T-helper 17 cell (primary cell): ENCODE measurements around the gene CLDN20. TPM values are rescaled to one million over a fixed set of nuclear protein-coding genes. Genes with fewer than 3 reads are reported as not detected.

Experiments used
- ATAC-seq: fragments of 150-1000 bp; cut with Tn5 transposase; 2 replicates; pipeline ENCODE4 v1.10.0; 2021; ENCODE audit warnings: mild to moderate bottlenecking, moderate library complexity
- DNase-seq, 3 donors: peaks; one replicate each; pipeline versions ENCODE4 v3.0.0 to v3.0.0-alpha.2; 2020 to 2021
- H3K9me3 ChIP-seq: one replicate; pipeline ENCODE4 v1.7.0; 2013; ENCODE audit warnings: low read length, mild to moderate bottlenecking; ENCODE audit not compliant: control insufficient read depth, poor library complexity, severe bottlenecking
- H3K27ac Mint-ChIP-seq: one replicate; pipeline ENCODE4 v1.8.0; 2022; ENCODE audit warnings: mild to moderate bottlenecking, moderate library complexity, mixed read lengths
- H3K27me3 Mint-ChIP-seq: one replicate; pipeline ENCODE4 v1.8.0; 2022; ENCODE audit warnings: mixed read lengths
- H3K36me3 Mint-ChIP-seq: one replicate; pipeline ENCODE4 v1.8.0; 2022; ENCODE audit warnings: low read depth, mixed read lengths
- H3K4me1 Mint-ChIP-seq: one replicate; pipeline ENCODE4 v1.8.0; 2022; ENCODE audit warnings: mild to moderate bottlenecking, mixed read lengths
- H3K4me3 Mint-ChIP-seq: one replicate; pipeline ENCODE4 v1.8.0; 2022; ENCODE audit warnings: mild to moderate bottlenecking, moderate library complexity, mixed read lengths
- total RNA-seq, 4 donors: library from RNA in 2 of 4; stranded (reverse) in 2 of 4; gene quantifications; one replicate each; pipeline ENCODE4 v1.2.3 and lab custom pipeline; 2022 to 2026

CLDN20 gene
- total RNA-seq, 2 donors from 2014 or later, result not detected

DNA sequence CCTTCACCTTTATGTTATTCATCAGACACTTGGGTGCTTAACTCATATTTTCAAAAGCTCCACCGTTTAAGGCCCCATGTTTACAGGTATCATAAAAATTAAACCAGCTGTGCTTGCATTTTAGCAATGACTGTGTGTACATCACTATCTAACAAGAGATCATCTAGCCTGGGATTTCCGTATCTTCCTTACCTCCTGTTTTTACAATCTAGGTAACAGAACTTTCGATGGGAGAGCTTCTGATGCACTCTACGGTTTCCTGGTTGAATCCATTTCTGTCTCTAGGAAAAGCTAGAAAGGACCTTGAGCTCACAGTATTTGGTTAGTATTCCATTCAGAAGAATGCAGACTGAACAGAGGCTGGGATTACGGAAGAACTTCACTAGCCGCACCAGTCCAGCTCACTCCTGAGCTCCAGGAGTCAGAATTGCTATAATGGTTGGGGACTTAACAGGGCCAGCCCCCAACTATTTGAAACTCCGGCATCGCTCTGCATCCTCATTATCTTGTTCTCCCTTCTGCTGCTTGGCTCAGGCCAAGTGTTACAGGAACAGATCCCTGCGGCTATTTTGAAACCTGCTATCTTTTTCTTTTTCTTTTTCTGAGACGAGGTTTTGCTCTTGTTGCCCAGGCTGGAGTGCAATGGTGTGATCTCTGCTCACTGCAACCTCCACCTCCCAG is 13.0 kb upstream of the CLDN20 start:
- H3K27ac Mint-ChIP-seq, result peak overlapping the region; percentile 21
- peak overlapping the region; percentile 25 for H3K4me3 Mint-ChIP-seq
- peaks cover 2% of the 10 kb centered on the region for H3K36me3 Mint-ChIP-seq
- ATAC-seq (no peak), DNase-seq (no peak)
- H3K27me3 Mint-ChIP-seq, result no peaks in the 10 kb centered on the region
- peaks cover 2% of the 10 kb centered on the region for H3K4me1 Mint-ChIP-seq
- no peaks in the 10 kb centered on the region for H3K9me3 ChIP-seq

DNA sequence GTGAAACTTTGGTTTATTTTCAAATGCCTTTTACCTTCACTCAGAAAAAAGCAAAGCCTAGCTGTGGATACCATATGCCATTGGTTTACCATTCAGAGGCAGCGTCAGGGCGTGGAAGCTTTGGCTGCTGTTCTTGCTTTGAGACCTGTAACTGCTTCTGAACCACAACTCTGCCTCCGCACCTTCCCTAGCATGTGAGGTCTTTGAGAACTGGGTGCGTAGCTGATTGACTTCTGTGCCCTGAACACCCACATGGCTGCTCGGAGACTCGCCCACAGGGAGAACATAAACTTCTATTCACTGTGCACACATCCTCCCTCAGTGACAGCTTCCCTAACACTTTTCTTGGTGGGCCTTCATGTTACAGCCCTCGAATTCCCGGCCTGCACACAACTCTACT is 11.2 kb upstream of the CLDN20 start:
- ATAC-seq (no peak), DNase-seq (no peak)
- H3K4me1 Mint-ChIP-seq, result peaks cover 2% of the 10 kb centered on the region
- H3K36me3 Mint-ChIP-seq, result peaks cover 2% of the 10 kb centered on the region
- H3K27me3 Mint-ChIP-seq, result no peaks in the 10 kb centered on the region
- H3K9me3 ChIP-seq, result no peaks in the 10 kb centered on the region
- no peak overlapping the region for H3K27ac Mint-ChIP-seq
- no peak overlapping the region for H3K4me3 Mint-ChIP-seq

DNA sequence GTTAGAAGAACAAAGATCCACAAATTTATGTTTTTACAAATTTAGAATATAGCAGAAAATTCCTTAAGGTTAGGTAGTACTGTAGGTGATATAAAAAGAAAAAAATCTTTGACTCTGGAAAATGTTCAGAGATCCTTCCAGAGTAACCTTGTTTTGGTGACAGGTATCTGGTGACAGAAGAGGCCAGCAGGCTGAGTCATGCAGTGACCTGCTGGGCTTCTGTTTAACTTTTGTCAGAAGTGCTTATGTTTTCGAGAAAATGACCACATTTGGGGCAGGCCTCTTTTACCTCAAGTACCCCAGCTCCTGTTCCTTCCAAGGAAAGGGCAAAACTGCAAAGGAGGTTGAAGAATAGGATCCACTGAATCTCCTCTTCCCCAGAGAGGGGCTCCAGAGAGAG is 10.5 kb upstream of the CLDN20 start:
- ATAC-seq, result no peak
- Mint-ChIP-seq H3K36me3 (peaks cover 4% of the 10 kb centered on the region), H3K27ac (no peak overlapping the region), H3K27me3 (no peaks in the 10 kb centered on the region), H3K4me3 (no peak overlapping the region), H3K4me1 (peaks cover 2% of the 10 kb centered on the region)
- H3K9me3 ChIP-seq, result no peaks in the 10 kb centered on the region
- no peak for DNase-seq

DNA sequence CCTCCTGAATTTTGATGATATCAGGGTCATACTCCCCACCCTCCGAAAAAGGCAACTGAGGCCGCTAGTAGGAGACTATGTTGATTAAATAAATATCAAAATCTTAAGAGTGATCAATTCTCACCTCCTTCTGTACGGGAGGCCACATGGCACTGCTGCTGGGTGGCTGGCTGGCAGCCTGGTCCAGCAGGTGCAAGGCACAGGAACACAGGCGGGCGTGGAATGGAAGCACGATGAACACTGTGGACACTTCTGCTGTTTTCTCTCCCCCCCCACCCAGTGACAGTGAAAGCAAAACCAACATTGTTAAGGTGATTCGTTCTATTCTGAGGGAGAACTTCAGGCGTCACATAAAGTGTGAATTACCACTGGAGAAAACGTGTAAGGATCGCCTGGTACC is 9.7 kb upstream of the CLDN20 start:
- no peaks in the 10 kb centered on the region for H3K9me3 ChIP-seq
- Mint-ChIP-seq H3K4me3 (no peak overlapping the region), H3K27me3 (no peaks in the 10 kb centered on the region), H3K36me3 (peaks cover 4% of the 10 kb centered on the region), H3K4me1 (peaks cover 2% of the 10 kb centered on the region), H3K27ac (no peak overlapping the region)
- DNase-seq (no peak), ATAC-seq (no peak)

DNA sequence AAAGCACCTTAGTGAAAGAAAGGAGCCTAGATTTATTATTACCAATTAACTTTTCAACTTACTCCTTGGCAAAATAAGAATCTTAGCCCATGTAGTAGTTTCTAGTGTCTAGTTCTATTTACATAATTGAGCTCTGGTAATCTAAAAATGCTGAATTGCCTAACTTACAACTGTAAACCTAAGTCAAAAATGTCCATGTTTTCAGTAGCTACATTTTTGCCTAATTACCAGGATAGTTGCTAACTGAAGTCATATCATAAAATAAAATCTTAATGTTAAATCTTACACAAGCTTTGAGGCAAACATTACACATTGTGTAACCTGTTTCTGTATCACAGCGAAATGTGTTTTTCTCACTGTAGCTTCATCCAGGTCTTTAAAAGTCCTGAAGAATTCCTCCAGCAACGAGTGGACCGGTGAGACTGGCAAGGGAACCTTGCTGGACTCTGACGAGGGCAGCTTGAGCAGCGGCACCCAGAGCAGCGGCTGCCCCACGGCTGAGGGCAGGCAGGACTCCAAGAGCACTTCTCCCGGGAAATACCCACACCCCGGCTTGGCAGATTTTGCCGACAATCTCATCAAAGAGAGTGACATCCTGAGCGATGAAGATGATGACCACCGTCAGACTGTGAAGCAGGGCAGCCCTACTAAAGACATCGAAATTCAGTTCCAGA is 7.6 kb upstream of the CLDN20 start:
- ATAC-seq (no peak), DNase-seq (no peak)
- Mint-ChIP-seq H3K27me3 (no peaks in the 10 kb centered on the region), H3K4me3 (no peak overlapping the region), H3K36me3 (peaks cover 4% of the 10 kb centered on the region), H3K27ac (no peak overlapping the region), H3K4me1 (peaks cover 5% of the 10 kb centered on the region)
- H3K9me3 ChIP-seq, result no peaks in the 10 kb centered on the region

DNA sequence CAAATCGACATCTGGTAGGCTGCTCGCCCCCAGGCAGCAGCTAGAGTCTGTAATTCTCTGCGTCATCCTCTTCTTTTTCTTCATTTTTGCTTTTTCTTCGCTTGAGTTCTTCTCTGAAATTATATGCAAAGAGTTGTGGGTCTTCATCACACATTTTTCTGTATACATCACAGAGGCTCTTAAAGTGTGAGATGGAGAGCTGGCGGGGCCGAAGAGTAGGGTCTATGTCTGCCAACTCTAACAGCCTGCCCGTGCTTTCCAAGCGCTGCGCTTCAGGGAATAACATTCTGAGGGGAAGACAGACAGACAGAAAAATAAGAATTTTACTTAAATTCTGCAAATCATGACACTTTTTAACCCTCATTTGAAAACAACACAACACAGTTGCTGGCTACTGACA is 6.0 kb upstream of the CLDN20 start:
- H3K4me3 Mint-ChIP-seq, result no peak overlapping the region
- DNase-seq, result no peak
- no peaks in the 10 kb centered on the region for H3K27me3 Mint-ChIP-seq
- peaks cover 6% of the 10 kb centered on the region for H3K36me3 Mint-ChIP-seq
- no peak for ATAC-seq
- H3K27ac Mint-ChIP-seq, result no peak overlapping the region
- H3K4me1 Mint-ChIP-seq, result peaks cover 14% of the 10 kb centered on the region
- H3K9me3 ChIP-seq, result no peaks in the 10 kb centered on the region

DNA sequence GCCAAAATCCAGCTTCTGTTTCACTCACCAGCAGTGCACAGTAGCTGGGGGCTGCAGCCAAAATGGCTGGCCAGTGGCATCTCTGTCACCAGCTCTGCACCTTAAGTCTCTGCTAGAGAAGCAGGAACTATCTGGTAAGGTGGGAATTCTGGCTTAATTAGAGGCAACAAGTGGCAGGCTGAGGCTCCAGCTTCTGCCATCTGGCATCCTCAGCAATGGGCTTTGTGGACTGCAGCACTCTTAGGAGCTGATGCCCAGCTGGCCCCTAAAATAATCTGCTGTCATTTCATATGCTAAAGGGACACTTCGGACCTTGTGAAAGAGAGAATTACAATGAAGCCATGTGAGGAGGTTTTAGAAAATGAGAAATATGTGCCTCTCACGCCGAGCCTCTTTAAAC is 4.6 kb upstream of the CLDN20 start:
- Mint-ChIP-seq H3K36me3 (peaks cover 9% of the 10 kb centered on the region), H3K4me3 (no peak overlapping the region), H3K27ac (no peak overlapping the region), H3K27me3 (no peaks in the 10 kb centered on the region), H3K4me1 (peaks cover 16% of the 10 kb centered on the region)
- ATAC-seq, result no peak
- no peaks in the 10 kb centered on the region for H3K9me3 ChIP-seq
- DNase-seq, result no peak

DNA sequence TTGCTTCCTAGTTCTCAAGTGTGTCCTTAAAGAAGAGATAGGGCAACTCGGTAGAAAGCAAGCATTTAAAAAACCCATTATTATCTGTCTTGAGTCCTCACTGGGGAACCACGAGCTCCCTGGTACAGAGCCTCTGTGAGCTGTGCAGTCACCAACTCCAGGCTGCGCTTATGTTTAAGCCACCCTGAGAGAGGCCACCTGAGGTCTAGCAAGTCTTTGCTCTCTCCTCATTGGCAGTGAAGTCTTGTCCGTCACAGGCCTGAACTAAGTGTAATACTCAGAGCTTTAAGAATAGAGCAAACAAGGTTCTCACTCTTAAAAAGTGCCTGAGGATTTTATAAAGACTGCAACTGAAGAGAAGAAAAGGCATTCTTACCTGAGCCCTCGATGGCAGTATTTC is 3.9 kb upstream of the CLDN20 start:
- DNase-seq (no peak), ATAC-seq (no peak)
- no peak overlapping the region for H3K4me3 Mint-ChIP-seq
- peaks cover 19% of the 10 kb centered on the region for H3K4me1 Mint-ChIP-seq
- peaks cover 12% of the 10 kb centered on the region for H3K36me3 Mint-ChIP-seq
- H3K27ac Mint-ChIP-seq, result no peak overlapping the region
- H3K27me3 Mint-ChIP-seq, result no peaks in the 10 kb centered on the region
- H3K9me3 ChIP-seq, result no peaks in the 10 kb centered on the region

DNA sequence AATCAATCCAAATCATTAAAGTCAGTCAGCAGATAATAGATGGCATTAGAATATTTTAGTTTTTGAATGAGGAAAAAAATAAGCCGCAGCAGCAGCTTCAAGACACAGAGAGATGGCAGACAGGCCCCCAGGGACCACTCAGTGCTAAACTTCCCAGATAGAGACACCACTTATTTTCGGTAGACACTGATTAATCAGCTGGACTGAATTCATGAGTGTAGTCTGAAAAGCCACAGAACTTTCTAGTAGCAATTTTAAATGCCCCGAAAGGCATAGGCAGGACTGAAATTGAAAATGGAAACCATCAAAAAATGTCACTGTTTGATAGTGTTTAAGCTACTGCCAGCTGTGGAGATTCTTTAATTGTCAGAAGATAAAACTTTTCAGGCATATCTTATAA is 3.1 kb upstream of the CLDN20 start:
- H3K4me3 Mint-ChIP-seq, result no peak overlapping the region
- no peak for DNase-seq
- peak overlapping the region; percentile 47 for H3K27ac Mint-ChIP-seq
- H3K27me3 Mint-ChIP-seq, result no peaks in the 10 kb centered on the region
- H3K36me3 Mint-ChIP-seq, result peaks cover 10% of the 10 kb centered on the region
- H3K4me1 Mint-ChIP-seq, result peaks cover 17% of the 10 kb centered on the region
- H3K9me3 ChIP-seq, result no peaks in the 10 kb centered on the region
- no peak for ATAC-seq

DNA sequence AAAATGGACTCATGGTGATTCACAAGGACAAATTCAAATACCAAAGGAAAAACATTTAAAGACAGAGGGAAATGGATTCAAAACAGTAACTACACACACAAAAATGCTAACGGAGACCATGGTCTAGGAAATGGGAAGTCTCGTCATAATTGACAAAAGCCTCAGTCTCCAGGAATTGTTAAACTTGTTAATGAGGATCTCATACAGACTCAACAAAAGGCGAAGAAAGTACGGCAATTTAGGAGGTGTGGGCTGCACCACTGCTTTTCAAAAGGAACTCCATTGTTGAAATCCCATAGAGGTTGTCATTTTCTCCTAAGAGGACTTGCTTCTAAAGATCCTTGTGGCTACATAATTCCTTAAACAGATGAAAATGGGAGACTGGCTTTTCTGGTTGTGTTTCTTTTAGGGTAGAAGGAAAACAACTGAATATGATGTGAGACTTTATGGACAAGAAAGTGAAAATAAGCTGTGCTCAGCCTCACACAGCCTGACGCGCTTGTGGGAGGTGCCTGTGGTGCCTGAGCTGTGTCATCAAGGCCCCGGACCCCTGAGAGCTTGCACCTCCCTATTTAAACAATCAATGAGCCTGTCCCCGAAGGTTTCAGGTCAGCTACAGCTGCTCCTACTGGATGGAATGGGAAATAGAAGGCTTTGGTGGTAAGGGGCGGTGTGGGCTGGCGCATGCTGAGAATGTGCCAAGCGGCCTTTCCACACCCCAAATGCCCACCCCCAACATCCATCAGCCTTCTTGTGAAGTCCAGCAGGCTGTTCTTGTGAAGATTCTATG is 2.5 kb upstream of the CLDN20 start:
- Mint-ChIP-seq H3K27ac (peak overlapping the region; percentile 47), H3K27me3 (no peaks in the 10 kb centered on the region)

DNA sequence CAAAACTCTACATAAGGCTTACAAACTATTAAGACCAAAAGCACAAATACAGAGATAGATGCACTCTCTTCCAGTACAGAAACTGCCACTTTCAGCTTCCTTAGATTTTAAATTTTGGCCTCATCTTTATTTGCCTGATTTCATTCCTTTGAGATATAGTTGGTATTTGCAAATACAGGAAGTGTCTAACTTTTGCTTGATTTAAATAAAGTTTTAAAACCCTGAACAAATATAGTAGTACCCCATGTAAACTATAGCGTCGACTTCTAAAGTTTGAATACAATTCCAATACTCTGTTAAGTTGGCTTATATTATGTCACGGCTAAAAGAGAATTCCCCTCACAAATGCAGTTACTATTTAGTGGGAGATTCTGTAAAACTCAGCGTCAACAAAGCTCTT is 1.2 kb upstream of the CLDN20 start:
- Mint-ChIP-seq H3K4me3 (no peak overlapping the region), H3K27ac (peak overlapping the region; percentile 92), H3K36me3 (peaks cover 10% of the 10 kb centered on the region), H3K4me1 (peaks cover 17% of the 10 kb centered on the region), H3K27me3 (no peaks in the 10 kb centered on the region)
- H3K9me3 ChIP-seq, result no peaks in the 10 kb centered on the region
- ATAC-seq (no peak), DNase-seq (no peak)

More for the DNA sequence above, 2.5 kb upstream of the CLDN20 start:
- DNase-seq (no peak), ATAC-seq (no peak)
- peaks cover 10% of the 10 kb centered on the region for H3K36me3 Mint-ChIP-seq
- H3K4me1 Mint-ChIP-seq, result peaks cover 17% of the 10 kb centered on the region
- no peak overlapping the region for H3K4me3 Mint-ChIP-seq
- H3K9me3 ChIP-seq, result no peaks in the 10 kb centered on the region

DNA sequence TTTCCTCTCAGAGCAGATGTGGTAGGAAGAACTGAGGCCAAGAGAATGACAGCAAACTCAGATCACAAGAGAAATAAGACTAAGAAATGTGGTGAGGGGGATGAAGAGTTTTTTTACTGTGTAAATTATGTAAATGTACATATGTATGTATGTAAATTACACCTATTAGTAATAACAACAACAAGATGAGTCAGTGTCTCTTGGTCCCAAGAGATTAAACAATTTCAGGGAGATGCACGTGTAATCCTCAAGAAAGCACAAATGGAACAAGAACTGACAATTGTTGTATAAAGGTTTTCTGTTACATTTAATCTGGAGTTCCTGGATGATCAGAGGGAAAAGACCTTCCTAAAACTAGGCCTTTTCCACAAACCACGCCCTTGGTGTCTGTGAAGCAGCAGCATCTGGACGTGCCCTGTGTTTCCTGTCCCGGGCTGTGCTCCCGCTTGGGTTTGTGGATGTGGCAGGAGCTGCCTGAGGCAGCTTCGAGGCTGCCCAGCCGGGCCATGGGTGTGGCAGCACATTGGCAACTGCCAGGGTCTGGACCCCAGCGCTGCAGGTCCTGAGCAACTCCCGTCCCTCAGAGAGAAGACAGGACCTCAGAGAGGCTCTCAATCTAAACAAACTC is 994 bp downstream of the CLDN20 start:
- peaks cover 9% of the 10 kb centered on the region for H3K36me3 Mint-ChIP-seq
- H3K27ac Mint-ChIP-seq, result peak overlapping the region; percentile 70
- ATAC-seq (no peak), DNase-seq (no peak)
- H3K9me3 ChIP-seq, result no peaks in the 10 kb centered on the region
- no peaks in the 10 kb centered on the region for H3K27me3 Mint-ChIP-seq
- peak overlapping the region; percentile 25 for H3K4me3 Mint-ChIP-seq
- peaks cover 22% of the 10 kb centered on the region for H3K4me1 Mint-ChIP-seq

DNA sequence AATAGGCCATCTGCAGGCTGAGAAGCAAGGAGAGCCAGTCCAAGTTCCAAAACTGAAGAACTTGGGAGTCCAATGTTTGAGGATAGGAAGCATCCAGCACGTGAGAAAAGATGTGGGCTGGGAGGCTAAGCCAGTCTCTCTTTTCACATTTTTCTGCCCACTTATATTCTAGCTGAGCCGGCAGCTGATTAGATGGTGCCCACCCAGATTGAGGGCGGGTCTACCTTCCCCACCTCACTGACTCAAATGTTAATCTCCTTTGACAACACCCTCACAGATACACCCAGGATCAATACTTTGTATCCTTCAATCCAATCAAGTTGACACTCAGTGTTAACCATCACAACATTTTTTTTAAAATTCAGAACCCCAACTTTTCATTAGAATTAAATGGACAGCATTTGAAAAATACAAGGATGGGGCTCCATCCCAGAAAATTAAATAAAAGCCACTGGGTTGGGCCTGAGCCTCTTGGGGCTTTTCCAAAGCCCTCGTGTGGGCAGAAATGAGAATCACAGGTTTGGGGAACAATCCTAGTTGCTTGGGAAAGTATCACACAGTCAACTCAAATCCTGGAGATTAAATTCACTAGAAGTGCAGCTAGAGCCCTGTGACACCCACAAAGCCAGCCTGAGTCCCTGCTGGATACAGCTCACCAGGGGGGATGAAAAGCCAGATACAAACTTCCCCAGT is 2.2 kb downstream of the CLDN20 start:
- no peak overlapping the region for H3K4me3 Mint-ChIP-seq
- H3K9me3 ChIP-seq, result no peaks in the 10 kb centered on the region
- H3K27ac Mint-ChIP-seq, result no peak overlapping the region
- DNase-seq (no peak), ATAC-seq (no peak)
- peaks cover 24% of the 10 kb centered on the region for H3K4me1 Mint-ChIP-seq
- peaks cover 12% of the 10 kb centered on the region for H3K36me3 Mint-ChIP-seq
- no peaks in the 10 kb centered on the region for H3K27me3 Mint-ChIP-seq
